Right cardiac atrium (tissue), 5 donors: ENCODE results near the gene BRINP3. TPM values are rescaled to one million over a fixed set of nuclear protein-coding genes. Genes with fewer than 3 reads are reported as not detected.

Source experiments
- ATAC-seq, 2 donors: fragments of 200-7000 bp; cut with Tn5 transposase; one replicate each; pipeline versions ENCODE4 v1.8.0 to v1.9.1; 2020; ENCODE audit warnings: moderate library complexity in 2 of 2, mild to moderate bottlenecking in 1 of 2
- DNase-seq, 3 donors: peaks; one replicate each; pipeline ENCODE4 v3.0.0-alpha.2; 2020
- H3K27ac ChIP-seq: one replicate; pipeline ENCODE4 v1.5.1; 2013; ENCODE audit warnings: mild to moderate bottlenecking, low read length, control low read depth, moderate library complexity
- H3K27me3 ChIP-seq: one replicate; pipeline ENCODE4 v1.6.1; 2013; ENCODE audit not compliant: control insufficient read depth, insufficient read depth
- H3K4me1 ChIP-seq: one replicate; pipeline ENCODE4 v1.6.1; 2013; ENCODE audit warnings: low read length; ENCODE audit not compliant: control insufficient read depth, insufficient read depth
- H3K4me3 ChIP-seq: one replicate; pipeline ENCODE4 v1.5.1; 2013; ENCODE audit warnings: low read length, control low read depth
- H3K9me3 ChIP-seq: one replicate; pipeline ENCODE4 v1.6.1; 2013; ENCODE audit warnings: low read length; ENCODE audit not compliant: control insufficient read depth
- WGBS: extraction: QIAGEN DNeasy Blood & Tissue Kit; methylation state at CpG from one replicate; pipeline ENCODE4 v1.1.7; 2013; 5-methylcytosine and 5-hydroxymethylcytosine counted together
- intact Hi-C, 4 donors: fragments of 100-400 bp; cut with DNase I; formaldehyde crosslinking; loops; one replicate each; pipeline versions ENCODE4 v1.11.0 to v1.14.0; 2022 to 2023
- polyA plus RNA-seq: library from polyadenylated mRNA; stranded (reverse); fragments of 200-250 nt; gene quantifications from one replicate; pipeline ENCODE4 v1.2.3, GENCODE V29; 2013
- total RNA-seq, 4 donors: library from RNA; stranded (reverse); fragmentation: NEBNext Ultra II Directional; extraction: Animal tissue kit (Norgen Biotek cat#: 25700); gene quantifications; one replicate each; pipeline ENCODE4 v1.2.1, GENCODE V29; 2021
- donor health status: healthy with polysubstance abuse.
- donor health status: DM: no; HTN: yes; CAD: no.
- donor health status: DM: no; HTN: no; CAD: no.
- donor health status: DM: no; HTN: yes; CAD: no; lungs with severe emphysema.
- donor health status: DM: yes; HTN: yes; CAD: no.

BRINP3 gene
- total and polyA plus RNA-seq, 5 donors, result 3.6 to 27.0 (median 14.2) TPM

- DNase-seq, result no peak
- Histone ChIP-seq H3K4me1 (no peaks in the 10 kb centered on the region), H3K4me3 (no peak overlapping the region), H3K9me3 (no peaks in the 10 kb centered on the region), H3K27ac (no peak overlapping the region), H3K27me3 (no peaks in the 10 kb centered on the region)
- intact Hi-C loops, result no loop called here
- WGBS, result 30% methylated on average over 1 of the region's 1 CpG
- ATAC-seq, result no peak
These were observed 428.4 kb downstream of the BRINP3 start for GRCh38 chr1:190049314-190049713.
